GM10248 (cell line): ENCODE data around the gene GTSE1.

ENCODE experiments used
- CTCF ChIA-PET: fragments of 300-600 bp; sonication (Branson Sonifier 250); formaldehyde crosslinking; extraction: SDS; loops from one replicate; lab custom pipeline; 2021; ENCODE audit warnings: antibody characterized with exemption; lab: Yijun Ruan, JAX
- POLR2A ChIA-PET: fragments of 350-650 bp; sonication (Branson Sonifier 250); formaldehyde crosslinking; extraction: SDS; loops from one replicate; lab custom pipeline; 2020; ENCODE audit warnings: antibody characterized with exemption; lab: Yijun Ruan, JAX
- DNase-seq: peaks from one replicate; pipeline ENCODE4 v3.0.0; 2012; ENCODE audit errors: extremely low spot score
- CTCF ChIP-seq: IDR thresholded peaks from 2 replicates; pipeline ENCODE4 v1.5.1; 2012; ENCODE audit warnings: mild to moderate bottlenecking, low read depth; ENCODE audit errors: extremely low read depth, missing control alignments, control extremely low read depth

The GTSE1 gene

GRCh38 chr22:46323162-46323561, 26.5 kb downstream of the GTSE1 start:
- CTCF ChIA-PET: interaction anchor here (1.7 to 1.9 kb wide), 2 partner anchors 44 to 201 kb away, joined by 3 to 4 read pairs; no protein-coding TSS in a partner anchor
- POLR2A ChIA-PET: no interaction called here
- no peak for DNase-seq
- TF ChIP-seq CTCF: no peak

GRCh38 chr22:46326066-46326680, 29.5 kb downstream of the GTSE1 start:
- TF ChIP-seq CTCF: no peak
- DNase-seq: no peak
- ChIA-PET CTCF (interaction anchor here (2.3 kb wide), 1 partner anchor 10 kb away, joined by 5 read pairs; no protein-coding TSS in a partner anchor), POLR2A (no interaction called here)

- POLR2A ChIA-PET: no interaction called here
Measured at GRCh38 chr22:46327691-46328465, 31.2 kb downstream of the GTSE1 start.

DNA sequence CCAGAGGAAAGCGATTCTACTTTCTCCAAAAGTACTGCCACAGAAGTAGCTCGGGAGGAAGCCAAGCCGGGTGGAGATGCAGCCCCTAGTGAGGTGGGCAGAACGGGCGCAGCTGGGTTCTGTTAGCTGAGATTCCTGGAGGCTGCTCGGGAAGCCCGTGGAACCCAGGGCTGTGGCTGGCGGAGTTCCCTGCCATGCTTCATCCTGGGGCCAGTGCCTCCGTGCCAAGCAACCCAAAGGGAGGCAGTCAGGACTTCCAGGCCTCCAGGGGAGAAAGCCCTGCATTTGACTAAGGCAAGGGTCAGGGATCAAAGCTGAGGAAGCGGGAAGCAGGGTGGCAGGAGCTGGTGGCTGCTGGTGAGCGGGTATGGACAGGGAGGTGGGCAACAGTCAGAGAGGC, 32.1 kb downstream of the GTSE1 start:
- TF ChIP-seq CTCF: no peak
- DNase-seq: no peak
- ChIA-PET CTCF (interaction anchor here (0.9 to 2.9 kb wide), 3 partner anchors 12 to 16 kb away, joined by 3 to 10 read pairs (median 3); no protein-coding TSS in a partner anchor), POLR2A (no interaction called here)

More at GRCh38 chr22:46327691-46328465, 31.2 kb downstream of the GTSE1 start:
- TF ChIP-seq CTCF: no peak
- DNase-seq: no peak
- CTCF ChIA-PET: interaction anchor here (0.9 to 2.9 kb wide), 2 partner anchors 11 to 15 kb away, joined by 3 to 10 read pairs; no protein-coding TSS in a partner anchor

GRCh38 chr22:46329616-46330015, 32.9 kb downstream of the GTSE1 start:
- ChIA-PET POLR2A (no interaction called here), CTCF (interaction anchor here (0.8 to 2.9 kb wide), 4 partner anchors 8 to 335 kb away, joined by 3 to 10 read pairs (median 4); no protein-coding TSS in a partner anchor)
- DNase-seq: no peak
- TF ChIP-seq CTCF: no peak

DNA sequence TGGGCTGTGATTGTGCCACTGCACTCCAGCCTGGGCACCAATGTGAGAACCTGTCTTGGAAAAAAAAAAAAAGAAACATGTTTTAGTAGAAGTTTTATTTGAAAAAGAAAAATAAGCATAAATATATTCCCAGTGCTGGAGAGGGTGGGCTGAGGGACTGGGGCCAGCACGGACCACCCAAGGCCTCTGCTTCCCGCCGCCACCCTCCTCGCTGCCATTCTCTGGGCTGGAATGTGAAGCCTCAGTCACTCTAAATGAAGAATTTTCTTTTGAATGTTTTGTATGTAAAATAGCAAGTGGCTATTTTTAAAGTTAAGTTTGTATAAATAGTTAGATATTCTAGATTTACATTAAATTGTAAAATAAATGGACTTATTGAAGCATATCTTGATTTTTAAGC, 33.8 kb downstream of the GTSE1 start:
- no peak for DNase-seq
- ChIA-PET POLR2A (no interaction called here), CTCF (interaction anchor here (0.8 to 2.9 kb wide), 5 partner anchors 9 to 336 kb away, joined by 3 to 10 read pairs (median 4); no protein-coding TSS in a partner anchor)
- no peak for TF ChIP-seq CTCF
